ENCODE data around the gene LYPD4.
A peak's percentile ranks its signal among the peaks of the same experiment; 100 is the strongest.

The LYPD4 gene

GRCh38 chr19:41868120-41868988 lies 23.9 kb upstream of the LYPD4 start:
- no peak for TF ChIP-seq ZNF274 (IDR thresholded peaks at IDR 0.05; ENCODE audit: low read depth, low read length)
- H3K4me3 ChIP-seq (ENCODE audit: low read length) = no peak overlapping the region

- no peak for TF ChIP-seq ZNF274 (IDR thresholded peaks at IDR 0.05; ENCODE audit: low read depth, low read length)
- H3K4me3 ChIP-seq (ENCODE audit: low read length) = no peak overlapping the region
Observed at GRCh38 chr19:41866284-41866683, 21.8 kb upstream of the LYPD4 start.

GRCh38 chr19:41864374-41864773 lies 19.9 kb upstream of the LYPD4 start:
- H3K4me3 ChIP-seq (ENCODE audit: low read length) = no peak overlapping the region; the same call in 1 of the 2 replicates
- TF ChIP-seq ZNF274 (IDR thresholded peaks at IDR 0.05; ENCODE audit: low read depth, low read length) = no peak

GRCh38 chr19:41863209-41863931 lies 18.9 kb upstream of the LYPD4 start:
- peak overlapping the region; percentile 92; the same call in 1 of the 2 replicates for H3K4me3 ChIP-seq (ENCODE audit: low read length)
- no peak for TF ChIP-seq ZNF274 (IDR thresholded peaks at IDR 0.05; ENCODE audit: low read depth, low read length)

DNA sequence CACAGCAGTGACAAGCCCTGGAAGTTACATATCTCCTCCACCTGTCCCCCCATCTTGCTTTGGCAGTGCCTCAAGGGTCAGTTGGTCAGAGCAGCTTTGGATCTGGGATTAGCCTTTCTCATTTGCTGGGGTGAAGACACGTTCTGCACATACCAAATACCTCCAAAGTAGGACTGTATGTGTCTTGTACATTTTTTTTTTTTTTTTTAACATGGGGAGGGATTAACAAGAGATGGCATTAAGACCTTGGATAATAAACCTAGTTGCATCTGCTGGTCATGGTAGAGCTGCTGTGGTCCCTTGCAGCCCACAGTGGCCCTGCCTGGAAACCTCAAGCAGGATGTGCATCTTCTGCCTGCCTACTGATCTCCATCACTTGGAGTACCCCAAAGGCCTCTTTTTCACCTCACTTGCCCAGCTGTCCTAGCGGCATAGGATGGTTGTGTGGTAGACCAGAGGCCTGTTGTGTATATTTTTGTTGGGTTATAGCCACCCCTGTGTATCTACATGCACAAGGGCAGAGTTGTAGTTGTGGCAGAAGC lies 18.0 kb upstream of the LYPD4 start:
- TF ChIP-seq ZNF274 (IDR thresholded peaks at IDR 0.05; ENCODE audit: low read depth, low read length) = no peak
- peak overlapping the region; percentile 92; the same call in 1 of the 2 replicates for H3K4me3 ChIP-seq (ENCODE audit: low read length)

GRCh38 chr19:41861846-41862245 lies 17.4 kb upstream of the LYPD4 start:
- no peak for TF ChIP-seq ZNF274 (IDR thresholded peaks at IDR 0.05; ENCODE audit: low read depth, low read length)
- peak overlapping the region; percentile 92 for H3K4me3 ChIP-seq (ENCODE audit: low read length)

- H3K4me3 ChIP-seq (ENCODE audit: low read length) = peak overlapping the region; percentile 92
- no peak for TF ChIP-seq ZNF274 (IDR thresholded peaks at IDR 0.05; ENCODE audit: low read depth, low read length)
Observed at GRCh38 chr19:41861116-41861768, 16.8 kb upstream of the LYPD4 start.

- TF ChIP-seq ZNF274 (IDR thresholded peaks at IDR 0.05; ENCODE audit: low read depth, low read length) = no peak
- peak overlapping the region; percentile 92 for H3K4me3 ChIP-seq (ENCODE audit: low read length)
Observed at GRCh38 chr19:41860419-41861115, 16.1 kb upstream of the LYPD4 start.

- H3K4me3 ChIP-seq (ENCODE audit: low read length) = peak within 1 kb of the TSS; percentile 92
- no peak for TF ChIP-seq ZNF274 (IDR thresholded peaks at IDR 0.05; ENCODE audit: low read depth, low read length)
Observed at GRCh38 chr19:41859618-41860418, 15.3 kb upstream of the LYPD4 start, which contains the start of gene RPS19. TSS of gene RPS19 (plus strand) at chr19:41860255. CDS start at chr19:41860775, 520 bp downstream.

- no peak for TF ChIP-seq ZNF274 (IDR thresholded peaks at IDR 0.05; ENCODE audit: low read depth, low read length)
- H3K4me3 ChIP-seq (ENCODE audit: low read length) = peak overlapping the region; percentile 53
Observed at GRCh38 chr19:41859213-41859617, 14.7 kb upstream of the LYPD4 start.

- TF ChIP-seq ZNF274 (IDR thresholded peaks at IDR 0.05; ENCODE audit: low read depth, low read length) = no peak
- H3K4me3 ChIP-seq (ENCODE audit: low read length) = no peak overlapping the region
Observed at GRCh38 chr19:41853768-41854167, 9.3 kb upstream of the LYPD4 start.

GRCh38 chr19:41853344-41853743 lies 8.9 kb upstream of the LYPD4 start:
- no peak for TF ChIP-seq ZNF274 (IDR thresholded peaks at IDR 0.05; ENCODE audit: low read depth, low read length)
- H3K4me3 ChIP-seq (ENCODE audit: low read length) = no peak overlapping the region

DNA sequence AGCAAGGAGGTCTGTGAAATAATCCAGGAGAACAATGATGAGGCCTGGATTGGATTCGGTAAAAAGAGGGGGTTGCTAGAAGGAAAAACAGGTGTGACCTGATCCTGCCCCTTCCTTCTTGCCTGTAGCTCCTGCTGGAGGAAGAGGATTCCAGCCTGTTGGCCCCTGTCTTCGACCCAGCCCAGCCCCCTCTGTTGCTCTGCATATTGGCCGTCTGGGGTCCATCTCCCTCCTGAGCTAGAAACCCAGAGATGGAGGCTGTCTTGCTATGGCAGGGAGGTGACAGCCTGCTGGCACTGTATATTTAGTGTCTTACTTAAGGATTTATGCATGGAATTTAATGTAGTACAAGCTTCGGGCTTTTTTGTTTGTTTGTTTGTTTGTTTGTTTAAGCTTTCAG lies 7.0 kb upstream of the LYPD4 start:
- H3K4me3 ChIP-seq (ENCODE audit: low read length) = no peak overlapping the region
- no peak for TF ChIP-seq ZNF274 (IDR thresholded peaks at IDR 0.05; ENCODE audit: low read depth, low read length)

Data from GM08714 (cell line).